H1 (cell line): Measurements from ENCODE around the gene DOC2A. TPM values are rescaled to one million over a fixed set of nuclear protein-coding genes. Genes with fewer than 3 reads are reported as not detected.

Experiments
- CTCF ChIA-PET: fragments of 300-600 bp; sonication (Branson Sonifier 250); formaldehyde crosslinking; loops from one replicate; lab custom pipeline; 2021; ENCODE audit not compliant: partially characterized antibody; lab: Charles Lee
- POLR2A ChIA-PET: fragments of 300-600 bp; sonication (Branson Sonifier 250); formaldehyde crosslinking; loops from one replicate; lab custom pipeline; 2021; ENCODE audit warnings: inconsistent platforms; ENCODE audit not compliant: partially characterized antibody; lab: Charles Lee
- DNase-seq, 2 experiments: peaks; one replicate each; pipeline versions ENCODE4 v3.0.0 to v3.0.0-alpha.2; 2010 to 2022; ENCODE audit warnings: low spot score in 2 of 2, low read depth in 1 of 2, mixed read lengths in 1 of 2
- FAIRE-seq: peaks from 2 replicates; lab custom pipeline; 2011; peaks lifted over from hg19 to GRCh38; lab: Jason Lieb, UNC
- H2AFZ ChIP-seq: 2 replicates; pipeline ENCODE4 v1.8.1; 2012; ENCODE audit warnings: low read length, inconsistent platforms
- H2AK5ac ChIP-seq: 2 replicates; pipeline ENCODE4 v1.6.1; 2013; ENCODE audit warnings: low read depth, low read length
- H2BK120ac ChIP-seq: replicated peaks from 2 replicates; pipeline ENCODE3; 2013; ENCODE audit warnings: low read depth, low read length, inconsistent platforms
- H2BK12ac ChIP-seq: 2 replicates; pipeline ENCODE4 v1.6.1; 2013; ENCODE audit warnings: low read depth, low read length
- H2BK15ac ChIP-seq: 2 replicates; pipeline ENCODE4 v1.6.1; 2013; ENCODE audit warnings: low read length
- H2BK20ac ChIP-seq: 2 replicates; pipeline ENCODE4 v1.6.1; 2013; ENCODE audit warnings: low read length
- H2BK5ac ChIP-seq: 2 replicates; pipeline ENCODE4 v1.6.1; 2013; ENCODE audit warnings: low read depth, low read length
- H3K14ac ChIP-seq: 2 replicates; pipeline ENCODE4 v1.6.1; 2013; ENCODE audit warnings: inconsistent platforms; ENCODE audit not compliant: insufficient read length
- H3K18ac ChIP-seq: 2 replicates; pipeline ENCODE4 v1.6.1; 2013; ENCODE audit warnings: low read length; ENCODE audit errors: extremely low read depth
- H3K23ac ChIP-seq: 2 replicates; pipeline ENCODE4 v1.6.1; 2013; ENCODE audit warnings: inconsistent platforms; ENCODE audit not compliant: insufficient read length
- H3K23me2 ChIP-seq: 2 replicates; pipeline ENCODE4 v1.6.1; 2013; ENCODE audit warnings: low read depth, low read length
- H3K27ac ChIP-seq: 2 replicates; pipeline ENCODE4 v1.6.1; 2011; ENCODE audit warnings: low read depth, low read length, inconsistent platforms
- H3K27me3 ChIP-seq, 4 experiments: replicated peaks in 1 of 4; 1 replicate in 1 of 4; 2 replicates in 3 of 4; pipeline versions ENCODE4 v1.6.1 to v1.8.1; 2011 to 2013; ENCODE audit warnings: low read length in 3 of 4, mild to moderate bottlenecking in 3 of 4, inconsistent platforms in 2 of 4, mixed read lengths in 2 of 4, moderate library complexity in 1 of 4; ENCODE audit not compliant: control insufficient read depth in 3 of 4, insufficient read depth in 3 of 4; ENCODE audit errors: extremely low read depth in 1 of 4
- H3K36me3 ChIP-seq, 4 experiments: 2 replicates each; pipeline versions ENCODE4 v1.6.1 to v1.8.1; 2011 to 2013; ENCODE audit warnings: mild to moderate bottlenecking in 4 of 4, low read length in 3 of 4, moderate library complexity in 2 of 4, control low read depth in 1 of 4, inconsistent platforms in 1 of 4; ENCODE audit not compliant: insufficient read depth in 4 of 4, control insufficient read depth in 2 of 4
- H3K4ac ChIP-seq: replicated peaks from 2 replicates; pipeline ENCODE3; 2013; ENCODE audit warnings: low read length, low read depth, mixed read lengths, inconsistent platforms; ENCODE audit not compliant: insufficient read length
- H3K4me1 ChIP-seq, 4 experiments: replicated peaks in 1 of 4; 1 replicate in 1 of 4; 2 replicates in 3 of 4; pipeline versions ENCODE4 v1.6.1 to v1.8.1; 2011 to 2013; ENCODE audit warnings: low read length in 3 of 4, inconsistent platforms in 2 of 4, mixed read lengths in 1 of 4; ENCODE audit not compliant: insufficient read depth in 4 of 4, control insufficient read depth in 3 of 4
- H3K4me2 ChIP-seq, 2 experiments: 2 replicates each; pipeline versions ENCODE4 v1.6.1 to v1.8.1; 2011 to 2013; ENCODE audit warnings: low read depth in 2 of 2, low read length in 2 of 2, control low read depth in 1 of 2, inconsistent platforms in 1 of 2, mild to moderate bottlenecking in 1 of 2; ENCODE audit not compliant: insufficient read depth in 1 of 2
- H3K4me3 ChIP-seq, 4 experiments: fragments of 200-600, 300-600 bp in 1 of 4; sonication (generic), shearing (Covaris generic), sonication (Bioruptor Twin) in 1 of 4; 2 replicates each; pipeline versions ENCODE4 v1.5.1 to v1.8.1; 2011 to 2016; ENCODE audit warnings: low read length in 4 of 4, low read depth in 3 of 4, control low read depth in 2 of 4, inconsistent platforms in 2 of 4, mild to moderate bottlenecking in 2 of 4, mixed read lengths in 1 of 4, moderate library complexity in 1 of 4; ENCODE audit not compliant: insufficient read depth in 2 of 4; ENCODE audit errors: extremely low read depth in 1 of 4
- H3K56ac ChIP-seq: replicated peaks from 2 replicates; pipeline ENCODE3; 2013; ENCODE audit warnings: low read depth, mild to moderate bottlenecking, mixed read lengths, low read length, inconsistent platforms; ENCODE audit not compliant: insufficient read length
- H3K79me1 ChIP-seq: 2 replicates; pipeline ENCODE4 v1.6.1; 2013; ENCODE audit warnings: low read depth, low read length, control low read depth
- H3K79me2 ChIP-seq, 2 experiments: 2 replicates each; pipeline versions ENCODE4 v1.6.1 to v1.8.1; 2012 to 2013; ENCODE audit warnings: low read length in 2 of 2, mild to moderate bottlenecking in 2 of 2, inconsistent platforms in 1 of 2; ENCODE audit not compliant: insufficient read depth in 2 of 2, control insufficient read depth in 1 of 2
- H3K9ac ChIP-seq, 4 experiments: replicated peaks in 1 of 4; 1 replicate in 1 of 4; 2 replicates in 3 of 4; pipeline versions ENCODE4 v1.6.1 to v1.8.1; 2011 to 2013; ENCODE audit warnings: low read depth in 3 of 4, low read length in 3 of 4, control low read depth in 2 of 4, mild to moderate bottlenecking in 2 of 4, moderate library complexity in 2 of 4, inconsistent platforms in 1 of 4; ENCODE audit errors: extremely low read depth in 1 of 4
- H3K9me3 ChIP-seq, 2 experiments: 2 replicates each; pipeline versions ENCODE4 v1.6.1 to v1.8.1; 2012 to 2013; ENCODE audit warnings: mild to moderate bottlenecking in 2 of 2, moderate library complexity in 2 of 2, control low read depth in 1 of 2, inconsistent platforms in 1 of 2, low read depth in 1 of 2, low read length in 1 of 2, mixed read lengths in 1 of 2; ENCODE audit not compliant: insufficient read depth in 2 of 2
- H4K20me1 ChIP-seq, 2 experiments: replicated peaks in 1 of 2; 2 replicates each; pipeline versions ENCODE3 to v1.8.1; 2011 to 2013; ENCODE audit warnings: inconsistent platforms in 2 of 2, low read length in 2 of 2, mild to moderate bottlenecking in 1 of 2; ENCODE audit not compliant: insufficient read depth in 2 of 2, control insufficient read depth in 1 of 2
- H4K5ac ChIP-seq: 2 replicates; pipeline ENCODE4 v1.6.1; 2013; ENCODE audit warnings: low read length, low read depth, mixed read lengths, inconsistent platforms; ENCODE audit not compliant: insufficient read length
- H4K8ac ChIP-seq: 2 replicates; pipeline ENCODE4 v1.8.0; 2013; ENCODE audit warnings: mild to moderate bottlenecking, moderate library complexity, low read length, inconsistent platforms; ENCODE audit not compliant: insufficient read depth; ENCODE audit errors: extremely low read depth
- H4K91ac ChIP-seq: replicated peaks from 2 replicates; pipeline ENCODE3; 2013; ENCODE audit warnings: low read length, mixed read lengths, inconsistent platforms; ENCODE audit not compliant: insufficient read length
- EGR1 ChIP-seq: IDR thresholded peaks from 2 replicates; pipeline ENCODE4 v1.6.1; 2011; ENCODE audit warnings: low read depth, low read length, borderline replicate concordance
- EZH2 ChIP-seq: fragments of 200-600 bp; sonication (generic); IDR thresholded peaks from 2 replicates; pipeline ENCODE4 v1.7.1; 2012; ENCODE audit warnings: low read depth, mild to moderate bottlenecking, moderate library complexity, low read length, inconsistent platforms; ENCODE audit not compliant: severe bottlenecking
- HDAC2 ChIP-seq, 2 experiments: fragments of 300-600 bp in 1 of 2; sonication (generic) in 1 of 2; IDR thresholded peaks; 2 replicates each; pipeline ENCODE4 v1.6.1; 2011 to 2012; ENCODE audit warnings: low read depth in 2 of 2, low read length in 2 of 2, mild to moderate bottlenecking in 2 of 2, moderate library complexity in 2 of 2, borderline replicate concordance in 1 of 2, inconsistent platforms in 1 of 2
- JUND ChIP-seq: IDR thresholded peaks from 2 replicates; pipeline ENCODE4 v1.6.1; 2011; ENCODE audit warnings: mild to moderate bottlenecking, improper control_type of control experiment, low read length
- NANOG ChIP-seq: IDR thresholded peaks from 2 replicates; pipeline ENCODE4 v1.6.1; 2011; ENCODE audit warnings: low read length, low read depth, mild to moderate bottlenecking, inconsistent platforms; ENCODE audit not compliant: insufficient read depth, poor library complexity, severe bottlenecking
- NRF1 ChIP-seq: IDR thresholded peaks from 2 replicates; pipeline ENCODE4 v1.6.1; 2011; ENCODE audit warnings: mild to moderate bottlenecking, low read depth, low read length, improper control_type of control experiment
- POLR2A ChIP-seq, 2 experiments: IDR thresholded peaks; 1 replicate in 1 of 2; 2 replicates in 1 of 2; pipeline ENCODE4 v1.6.1; 2011; ENCODE audit warnings: low read depth in 2 of 2, low read length in 2 of 2, mild to moderate bottlenecking in 2 of 2; ENCODE audit errors: control extremely low read depth in 1 of 2
- POU5F1 ChIP-seq: IDR thresholded peaks from 2 replicates; pipeline ENCODE4 v1.6.1; 2011; ENCODE audit warnings: low read depth, mild to moderate bottlenecking, low read length, moderate library complexity
- RAD21 ChIP-seq, 2 experiments: IDR thresholded peaks in 1 of 2; conservative IDR thresholded peaks in 1 of 2; 2 replicates each; pipeline ENCODE4 v1.6.1; 2011; ENCODE audit warnings: low read depth in 2 of 2, low read length in 2 of 2, improper control_type of control experiment in 1 of 2, inconsistent platforms in 1 of 2, mild to moderate bottlenecking in 1 of 2, moderate library complexity in 1 of 2
- SIN3A ChIP-seq, 2 experiments: IDR thresholded peaks in 1 of 2; conservative IDR thresholded peaks in 1 of 2; 2 replicates each; pipeline ENCODE4 v1.6.1; 2011 to 2012; ENCODE audit warnings: low read length in 2 of 2, improper control_type of control experiment in 1 of 2, low read depth in 1 of 2, mild to moderate bottlenecking in 1 of 2
- SP2 ChIP-seq: IDR thresholded peaks from 2 replicates; pipeline ENCODE4 v1.6.1; 2012; ENCODE audit warnings: mild to moderate bottlenecking, low read length, inconsistent platforms
- SRF ChIP-seq: IDR thresholded peaks from 2 replicates; pipeline ENCODE4 v1.6.1; 2011; ENCODE audit warnings: mild to moderate bottlenecking, low read depth, low read length, moderate library complexity
- TAF1 ChIP-seq: IDR thresholded peaks from 2 replicates; pipeline ENCODE4 v1.6.1; 2011; ENCODE audit warnings: mild to moderate bottlenecking, low read depth, low read length
- TBP ChIP-seq: IDR thresholded peaks from 2 replicates; pipeline ENCODE4 v1.6.1; 2011; ENCODE audit warnings: low read depth, low read length, improper control_type of control experiment
- WGBS, 2 experiments: shearing (Covaris generic) in 1 of 2; methylation state at CpG; one replicate each; pipeline versions ENCODE4 v1.1.6 to v1.1.7; 2013 to 2015; ENCODE audit warnings: low lambda C conversion rate in 2 of 2, mixed read lengths in 2 of 2, inconsistent platforms in 1 of 2, low coverage in 1 of 2, missing lambda C conversion rate in 1 of 2; ENCODE audit not compliant: insufficient replicate concordance in 2 of 2, insufficient coverage in 1 of 2, insufficient read length in 1 of 2; ENCODE audit errors: extremely low coverage in 1 of 2, missing lambda C conversion rate in 1 of 2; 5-methylcytosine and 5-hydroxymethylcytosine counted together
- polyA plus RNA-seq, 7 experiments: library from polyadenylated mRNA; depleted of rRNA in 3 of 7; stranded (reverse) in 5 of 7; unstranded in 2 of 7; fragments of >200 nt in 5 of 7; fragments of 200-250 nt in 2 of 7; gene quantifications; 1 replicate in 5 of 7; 2 replicates in 1 of 7; 4 replicates in 1 of 7; pipeline versions ENCODE4 v1.2.1 to v1.2.3, GENCODE V29; 2011 to 2013; ENCODE audit warnings: missing spikeins in 2 of 7, mixed read lengths in 2 of 7
- total RNA-seq: library from RNA; stranded (reverse); fragmentation: NEBNext Ultra II Directional; extraction: Animal tissue kit (Norgen Biotek cat#: 25700); gene quantifications from 2 replicates; pipeline ENCODE4 v1.2.1, GENCODE V29; 2021

DOC2A gene
- total and polyA plus RNA-seq, 2 of the 8 experiments (the other 6 are each of a cell fraction or from before 2014, with no cell fraction given), result 13.9 to 20.7 TPM

DNA sequence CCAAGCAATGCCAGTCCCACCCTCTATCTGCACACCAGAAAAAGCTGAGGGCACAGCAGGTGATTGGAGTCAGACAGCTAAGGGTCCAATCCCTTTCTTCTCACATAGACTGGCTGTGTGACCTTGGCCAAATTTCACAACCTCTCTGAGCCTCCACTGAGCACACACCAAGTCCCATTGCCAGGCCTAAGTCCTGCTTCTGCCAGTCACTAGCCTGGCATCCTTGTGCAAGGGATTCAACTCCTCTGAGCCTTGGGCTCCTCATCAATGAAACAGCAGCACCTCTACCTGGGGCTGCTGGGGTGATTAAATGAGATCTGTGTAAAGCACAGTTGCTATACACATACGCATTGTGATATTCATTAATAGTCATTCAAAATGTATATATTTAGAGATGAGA is 35.8 kb upstream of the DOC2A start:
- 78% methylated on average over 1 of the region's 1 CpG; no CpG with 5 or more reads in 1 of the 2 experiments for WGBS, 2 experiments
- CTCF ChIA-PET, result interaction anchor here (1.0 to 1.7 kb wide), 2 partner anchors 9 to 139 kb away, joined by 4 to 6 read pairs; no protein-coding TSS in a partner anchor
- no peak overlapping the region for H3K4me2 ChIP-seq
- TF ChIP-seq SRF (no peak), TBP (no peak), TAF1 (no peak), RAD21 (IDR thresholded peaks at IDR 0.05 in 1 of 2, conservative IDR thresholded peaks at IDR 0.05 in 1 of 2; ENCODE audit: low read depth in 2 of 2, low read length in 2 of 2) (no peak), SIN3A (conservative IDR thresholded peaks at IDR 0.05 in 1 of 2, IDR thresholded peaks at IDR 0.05 in 1 of 2; ENCODE audit: low read depth in 1 of 2, low read length in 2 of 2) (no peak), NANOG (no peak), NRF1 (no peak), JUND (no peak), SP2 (no peak), POU5F1 (no peak), EGR1 (no peak), POLR2A (IDR thresholded peaks at IDR 0.05; ENCODE audit: control extremely low read depth in 1 of 2, low read depth in 2 of 2, low read length in 2 of 2) (no peak), EZH2 (no peak), HDAC2 (IDR thresholded peaks at IDR 0.05; ENCODE audit: borderline replicate concordance in 1 of 2, low read depth in 2 of 2, low read length in 2 of 2) (no peak)

More for the DNA sequence above, 35.8 kb upstream of the DOC2A start:
- H4K20me1 ChIP-seq, result peaks cover 0 to 5% of the 10 kb centered on the region in 2 experiments
- no peaks in the 10 kb centered on the region for H3K4me1 ChIP-seq
- no peak overlapping the region for H2BK15ac ChIP-seq
- peaks cover 3% of the 10 kb centered on the region; the same call in 1 of the 2 replicates for H3K79me1 ChIP-seq
- no peak overlapping the region for H3K27ac ChIP-seq
- 0 out of 2 replicates have a peak overlapping the region, but pooled peaks have one; percentile 24 for H2AK5ac ChIP-seq
- FAIRE-seq, result no peak
- no peak overlapping the region for H3K9ac ChIP-seq
- no peak overlapping the region for H3K4ac ChIP-seq
- H3K23ac ChIP-seq, result no peak overlapping the region
- no peaks in the 10 kb centered on the region for H3K79me2 ChIP-seq
- H3K14ac ChIP-seq, result no peak overlapping the region
- peaks cover 0 to 6% (median 1%) of the 10 kb centered on the region in 4 experiments; a peak in 3 of 7 replicates for H3K27me3 ChIP-seq
- H2BK120ac ChIP-seq, result no peak overlapping the region
- no peak overlapping the region for H2BK20ac ChIP-seq
- no peak overlapping the region for H2BK12ac ChIP-seq
- no peak overlapping the region for H2AFZ ChIP-seq
- no peak overlapping the region for H3K18ac ChIP-seq
- DNase-seq, result no peak
- peaks cover 6% of the 10 kb centered on the region for H3K23me2 ChIP-seq
- H3K36me3 ChIP-seq, result no peaks in the 10 kb centered on the region
- no peak overlapping the region for H4K5ac ChIP-seq
- H3K56ac ChIP-seq, result no peak overlapping the region
- POLR2A ChIA-PET, result interaction anchor here (1.3 kb wide), 1 partner anchor 19 kb away, joined by 4 read pairs; the partner anchor contains the start of gene ALDOA
- H4K8ac ChIP-seq, result no peak overlapping the region
- no peaks in the 10 kb centered on the region for H3K9me3 ChIP-seq
- H3K4me3 ChIP-seq, result no peak overlapping the region
- H2BK5ac ChIP-seq, result no peak overlapping the region
- no peak overlapping the region for H4K91ac ChIP-seq
